GM18951 (cell line): ENCODE measurements around the gene DOCK6.

Experiments used
- POLR2A ChIP-seq: IDR thresholded peaks from 4 replicates; pipeline ENCODE4 v1.6.1; 2011; ENCODE audit warnings: mild to moderate bottlenecking; ENCODE audit not compliant: insufficient read length, insufficient read depth; ENCODE audit errors: extremely low read depth
- in situ Hi-C: fragments of 300-500 bp; cut with MboI; formaldehyde crosslinking; loops from one replicate; pipeline ENCODE4 v1.12.0; 2022; ENCODE audit warnings: low sequenced_read_pairs, mixed read lengths, inconsistent platforms; ENCODE audit not compliant: unreplicated experiment

The DOCK6 gene

DNA sequence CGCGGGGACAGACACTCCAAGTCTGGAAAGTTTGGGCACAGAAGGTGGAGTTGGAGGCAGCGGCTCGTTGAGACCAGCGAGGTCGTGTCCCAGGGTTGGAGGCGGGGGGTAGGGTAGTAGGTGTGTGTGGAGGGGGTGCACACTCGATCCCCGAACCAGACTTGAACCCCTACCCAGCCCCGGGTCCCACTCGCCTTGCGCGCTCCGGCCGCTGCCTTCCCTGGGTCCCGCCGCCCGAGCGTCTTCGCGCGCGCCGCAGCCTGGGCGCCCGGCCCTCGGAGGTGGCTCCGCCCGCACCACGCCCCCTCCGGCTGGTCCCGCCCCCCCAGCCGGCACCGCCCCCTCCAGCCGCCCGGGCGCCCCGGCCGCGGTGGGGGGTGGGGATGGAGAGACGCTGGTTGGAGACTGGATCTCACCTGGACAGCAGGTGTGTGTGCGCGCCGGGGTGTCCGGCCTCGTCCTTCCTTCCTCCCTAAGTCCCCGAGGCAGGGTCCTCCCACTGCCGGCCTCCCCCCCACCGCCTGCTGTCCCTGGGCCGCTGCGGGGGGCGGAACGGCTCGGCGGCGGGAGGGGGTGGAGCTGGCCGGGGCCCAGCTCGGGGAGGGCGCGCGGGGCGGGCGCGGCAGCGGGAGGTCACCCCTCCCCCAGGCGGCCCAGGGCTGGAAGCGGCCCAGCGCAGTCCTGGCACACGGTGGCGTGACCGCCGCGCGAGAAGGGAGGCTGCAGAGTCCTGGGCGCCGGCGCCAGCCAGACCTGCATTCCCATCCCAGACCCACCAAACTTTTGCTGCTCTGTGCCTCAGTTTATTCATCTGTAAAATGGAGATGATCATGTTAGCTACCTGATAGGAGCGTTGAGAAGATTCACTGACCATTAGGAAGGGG, 64.8 kb downstream of the DOCK6 start, which contains the start of gene KANK2:
TSS of gene KANK2 (minus strand) at position 255 of the 884 bp plus-strand sequence. CDS start 3,034 bp downstream, outside the sequence.
- in situ Hi-C loops, result no loop called here
- peak; percentile 62 for TF ChIP-seq POLR2A

DNA sequence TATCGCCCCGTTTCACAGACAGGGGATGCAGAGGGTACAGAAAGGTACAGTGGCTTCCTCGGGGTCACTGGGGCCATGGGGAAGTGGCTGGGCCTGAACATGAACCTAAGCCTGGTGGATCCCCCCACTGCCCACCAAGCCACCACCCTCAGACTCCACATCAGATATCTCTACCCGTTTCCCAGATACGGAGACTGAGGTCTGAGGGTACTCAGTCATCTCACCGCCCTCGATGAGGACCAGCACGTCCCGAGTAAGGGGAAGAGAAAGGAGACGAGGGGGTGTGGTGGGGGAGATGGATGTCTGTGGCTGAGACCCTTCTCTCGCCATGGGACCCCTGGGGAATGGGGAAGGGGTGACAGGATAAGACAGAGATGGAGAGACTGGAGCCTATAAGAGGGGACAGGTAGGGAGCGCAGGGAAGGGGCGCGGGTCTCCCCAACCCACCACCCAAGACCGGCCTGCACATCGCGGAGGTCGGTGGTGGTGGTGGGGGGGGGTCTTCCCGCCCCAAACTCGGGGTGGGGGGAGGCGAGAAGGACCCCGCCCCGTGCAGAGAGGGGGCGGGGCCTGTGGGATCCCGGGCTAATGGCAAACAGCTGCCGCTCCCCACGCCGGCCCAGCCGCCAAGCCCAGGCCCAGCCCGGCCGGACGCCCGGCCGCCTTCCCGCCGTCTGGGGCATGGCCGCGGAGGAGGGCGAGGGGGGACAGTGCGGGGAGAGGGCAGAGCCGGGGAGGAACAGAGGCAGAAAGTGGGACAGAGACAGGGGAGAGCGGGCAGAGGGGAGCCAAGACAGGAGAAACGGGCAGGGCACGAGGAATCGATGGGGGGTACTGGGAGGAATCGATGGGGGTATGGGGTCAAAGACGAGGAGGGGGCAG, 65.7 kb downstream of the DOCK6 start:
- no peak for TF ChIP-seq POLR2A
- in situ Hi-C loops, result no loop called here

DNA sequence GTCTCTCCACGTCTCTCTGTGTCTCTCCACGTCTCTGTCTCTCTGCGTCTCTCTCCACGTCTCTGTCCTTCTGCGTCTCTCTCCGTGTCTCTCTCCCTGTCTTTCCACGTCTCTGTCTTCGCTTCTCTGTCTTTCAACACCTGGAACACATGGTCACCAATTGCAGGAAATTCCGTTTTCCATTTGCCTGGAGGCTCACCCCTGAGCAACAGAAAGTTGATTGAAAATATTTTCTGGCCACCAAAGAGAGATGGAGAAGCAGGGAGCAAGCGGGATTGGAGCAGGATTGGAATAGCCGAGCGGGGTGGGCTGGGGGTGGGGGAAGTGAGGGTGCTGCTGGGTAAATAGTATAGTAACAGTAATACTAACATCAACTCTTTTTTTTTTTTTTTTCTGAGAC, 66.6 kb downstream of the DOCK6 start:
- TF ChIP-seq POLR2A, result no peak
- in situ Hi-C loops, result no loop called here

DNA sequence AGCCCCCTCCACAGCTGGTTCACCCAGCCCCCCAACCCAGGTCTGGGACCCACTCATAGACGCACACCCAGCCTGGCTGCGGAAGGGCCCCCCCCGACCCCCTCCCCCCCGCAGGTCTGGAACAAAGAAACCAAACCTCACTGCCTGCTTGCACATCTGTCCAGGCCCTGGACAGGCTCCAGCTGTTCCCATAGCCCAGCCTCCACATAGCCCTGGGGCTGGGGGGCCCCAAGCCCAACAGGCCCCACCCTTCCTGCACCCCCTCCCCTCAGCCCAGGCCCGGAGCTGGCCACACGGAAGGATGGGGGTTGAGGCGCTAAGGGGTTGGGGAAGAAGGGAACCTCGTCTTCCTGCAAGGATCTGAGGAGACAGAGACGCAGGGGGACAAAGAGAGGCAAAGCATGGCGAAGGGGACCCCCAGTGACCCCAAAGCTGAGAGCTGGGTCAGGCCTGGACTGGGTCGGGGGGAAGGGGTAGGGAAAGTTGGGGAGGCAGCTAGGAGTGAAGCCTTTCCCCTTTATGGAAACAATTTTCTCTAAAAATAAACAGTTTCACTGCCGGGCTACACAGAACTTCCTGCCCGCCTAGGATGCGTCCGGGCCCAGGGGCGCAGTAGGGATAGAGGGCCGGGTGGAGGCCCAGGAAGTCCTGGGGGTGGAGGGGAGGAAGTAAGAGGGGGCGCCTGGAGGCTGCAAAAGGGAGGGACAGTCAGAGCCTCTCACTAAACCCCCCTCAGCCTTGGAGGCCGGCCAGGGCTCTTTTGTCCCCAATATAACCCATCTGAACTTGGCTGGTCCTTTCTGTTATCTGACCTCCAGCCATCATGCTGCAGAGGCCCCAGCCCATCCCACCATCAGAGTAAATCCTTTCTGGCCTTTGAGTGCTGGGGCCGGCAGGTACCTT, 67.4 kb downstream of the DOCK6 start:
- in situ Hi-C loops, result no loop called here
- TF ChIP-seq POLR2A, result no peak

DNA sequence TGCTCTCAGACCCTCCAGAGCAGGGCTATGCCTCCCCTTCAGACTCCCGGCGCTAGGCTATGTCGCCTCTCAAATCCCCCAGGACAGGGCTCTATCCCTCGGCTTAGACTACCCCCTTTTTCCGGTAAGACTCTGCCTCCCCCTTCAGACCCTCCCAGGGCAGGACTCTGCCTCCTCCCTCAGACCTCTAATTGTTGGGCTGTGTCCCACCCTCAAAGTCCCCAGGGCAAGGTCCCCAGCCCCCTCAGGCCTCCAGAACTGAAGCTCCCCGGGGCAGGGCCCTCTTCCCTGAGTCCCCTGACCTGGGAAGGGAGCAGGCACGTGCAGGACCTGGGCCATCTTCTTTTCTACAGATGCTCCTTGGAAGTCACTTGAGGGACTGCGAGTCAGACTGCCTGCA, 68.2 kb downstream of the DOCK6 start:
- no peak for TF ChIP-seq POLR2A
- in situ Hi-C loops, result no loop called here

DNA sequence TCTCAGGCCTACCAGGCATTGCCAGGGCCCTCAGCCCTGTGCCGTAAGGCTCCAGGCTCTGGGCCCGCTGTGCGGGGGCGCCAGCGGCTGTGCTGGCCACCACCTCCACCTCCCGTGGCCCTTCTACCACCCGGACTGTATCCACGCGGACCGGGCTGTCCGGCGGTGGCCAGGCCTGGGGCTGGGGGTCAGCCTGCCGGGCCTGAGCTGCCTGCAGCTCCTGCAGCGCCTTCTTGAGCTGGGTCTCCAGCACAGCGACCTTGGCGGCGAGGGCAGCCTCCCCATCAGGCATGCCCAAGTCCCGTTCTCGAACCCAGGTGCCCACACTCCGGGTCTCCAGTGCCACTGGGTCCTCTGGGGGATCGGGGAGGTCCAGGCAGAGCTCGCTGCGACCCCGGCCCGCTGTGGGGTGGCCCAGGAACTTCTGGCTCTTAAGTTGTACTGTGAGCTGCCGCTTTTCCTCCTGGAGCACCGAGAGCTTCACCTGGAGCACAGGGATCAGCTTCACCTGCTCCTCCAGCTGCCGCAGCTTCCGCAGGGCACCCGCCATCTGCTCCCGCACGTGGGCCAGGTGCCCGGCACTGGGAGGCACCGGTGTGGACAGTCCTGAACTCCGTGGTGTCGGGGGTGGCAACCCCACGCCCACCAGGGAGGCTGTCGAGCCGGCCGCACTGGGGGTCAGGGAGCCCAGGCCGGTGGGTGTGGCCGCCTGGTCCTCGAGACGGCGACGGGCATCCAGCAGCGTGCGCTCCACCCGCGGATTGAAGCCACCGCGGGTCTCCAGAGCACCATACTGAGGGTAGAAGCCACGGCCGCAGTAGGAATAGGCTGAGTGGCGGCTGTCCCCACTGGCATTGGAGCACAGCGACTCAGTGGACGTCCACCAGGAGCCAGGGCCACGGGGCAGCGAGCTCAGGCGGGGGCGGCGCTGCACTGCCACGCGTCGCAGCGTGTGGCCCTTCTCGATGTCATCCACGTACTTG, 69.1 kb downstream of the DOCK6 start:
- in situ Hi-C loops, result no loop called here
- TF ChIP-seq POLR2A, result no peak

DNA sequence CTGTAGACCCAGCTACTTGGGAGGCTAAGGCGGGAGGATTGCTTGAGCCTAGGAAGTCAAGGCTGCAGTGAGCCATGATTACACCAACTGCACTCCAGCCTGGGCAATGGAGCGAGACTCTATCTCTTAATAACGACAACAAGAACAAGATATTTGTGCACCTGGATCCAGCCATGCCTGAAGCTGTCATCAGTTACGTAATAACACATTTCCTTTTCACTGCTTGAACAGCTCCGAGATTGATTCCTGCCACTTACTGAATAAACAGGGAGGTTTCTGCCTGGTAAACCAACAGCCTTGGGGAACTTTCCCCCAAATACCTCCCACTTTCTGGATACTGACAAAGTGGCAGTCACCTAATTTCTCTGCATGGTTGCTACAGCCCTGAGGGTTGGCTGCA, 70.4 kb downstream of the DOCK6 start:
- TF ChIP-seq POLR2A, result no peak
- in situ Hi-C loops, result no loop called here

DNA sequence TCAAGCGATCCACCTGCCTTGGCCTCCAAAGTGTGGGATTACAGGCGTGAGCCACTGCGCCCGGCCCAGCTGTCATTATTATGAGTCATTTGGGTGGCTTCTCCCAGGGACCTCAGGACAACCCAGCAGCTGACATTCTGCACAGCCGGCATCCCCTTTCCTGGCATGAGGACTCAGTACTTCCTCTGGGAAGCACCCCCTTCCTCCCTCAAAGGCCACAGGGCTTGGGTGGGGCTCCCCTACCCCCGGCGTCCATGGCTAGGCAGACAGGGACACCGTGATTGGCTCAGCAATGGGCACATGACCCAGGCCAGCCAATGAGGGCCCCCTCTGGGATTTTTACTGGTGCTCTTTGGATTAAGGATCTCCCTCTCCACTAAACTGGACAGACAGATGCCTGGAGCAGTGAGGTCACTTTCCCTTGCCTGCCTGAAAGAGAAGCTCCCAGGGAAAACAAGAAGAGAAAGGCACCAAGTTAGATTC, 71.0 kb downstream of the DOCK6 start:
- TF ChIP-seq POLR2A, result no peak
- in situ Hi-C loops, result no loop called here

DNA sequence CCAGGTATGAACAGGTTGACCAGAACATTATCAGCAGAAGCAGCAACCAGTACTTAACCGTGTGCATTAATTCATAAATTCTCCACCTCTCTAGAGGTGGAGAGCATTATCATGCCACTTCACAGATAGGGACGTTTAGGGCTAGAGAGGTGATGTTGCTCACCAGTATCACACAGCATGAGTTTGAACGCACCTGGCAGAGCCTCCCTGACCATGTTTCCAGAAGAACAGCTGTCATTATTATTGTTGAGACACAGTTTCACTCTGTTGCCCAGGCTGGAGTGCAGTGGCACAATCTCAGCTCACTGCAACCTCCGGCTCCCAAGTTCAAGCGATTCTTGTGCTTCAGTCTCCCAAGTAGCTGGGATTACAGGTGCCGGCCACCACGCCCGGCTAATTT, 71.8 kb downstream of the DOCK6 start:
- in situ Hi-C loops, result no loop called here
- no peak for TF ChIP-seq POLR2A

DNA sequence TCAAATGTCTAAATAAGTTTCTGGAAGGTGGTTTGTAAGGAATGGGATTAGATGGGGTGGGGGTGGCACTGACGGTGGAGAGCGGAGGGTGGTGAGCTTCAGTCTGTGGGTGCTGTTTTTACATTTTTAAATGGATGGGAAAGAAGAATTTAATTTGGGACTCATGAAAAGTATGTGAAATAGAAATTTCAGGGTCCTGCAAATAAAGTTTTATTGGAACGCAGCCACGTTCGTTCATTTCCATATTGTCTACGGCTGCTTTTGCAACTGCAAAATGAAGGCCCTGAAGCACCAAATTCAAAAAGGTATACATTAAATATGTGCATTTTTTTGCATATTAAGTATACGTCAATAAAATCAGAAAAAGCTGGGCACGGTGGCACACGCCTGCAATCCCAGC, 74.9 kb downstream of the DOCK6 start:
- no peak for TF ChIP-seq POLR2A
- in situ Hi-C loops, result no loop called here

DNA sequence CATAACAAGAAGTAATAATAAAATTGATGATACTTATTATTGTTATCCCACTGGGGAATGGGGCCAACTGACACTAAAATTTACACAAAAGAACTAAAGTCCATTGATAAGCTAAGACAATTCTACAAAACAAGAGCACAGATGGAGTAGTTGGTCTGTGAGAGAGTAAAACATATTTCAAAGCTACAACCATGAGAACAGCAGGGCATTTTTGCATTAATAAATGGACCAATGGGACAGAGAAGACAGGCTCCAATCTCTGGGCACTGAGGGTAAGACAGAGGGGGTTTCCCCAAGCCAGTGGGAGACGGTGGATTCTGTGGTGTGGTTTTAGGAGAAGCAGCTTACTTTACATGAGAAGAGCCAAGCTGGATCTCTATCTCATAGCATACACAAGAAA, 79.3 kb downstream of the DOCK6 start:
- in situ Hi-C loops, result no loop called here

More for the DNA sequence above, 79.3 kb downstream of the DOCK6 start:
- TF ChIP-seq POLR2A, result no peak
